Epithelial cell of proximal tubule (primary cell): ENCODE measurements around the gene LONP2. TPM values are rescaled to one million over a fixed set of nuclear protein-coding genes. Genes with fewer than 3 reads are reported as not detected.

ENCODE experiments used
- DNase-seq: peaks from one replicate; pipeline ENCODE4 v3.0.0-alpha.2; 2011; ENCODE audit warnings: low read depth
- H3K4me3 ChIP-seq: 2 replicates; pipeline ENCODE4 v1.5.1; 2011; ENCODE audit warnings: low read depth, mild to moderate bottlenecking, low read length
- CTCF ChIP-seq: conservative IDR thresholded peaks from 2 replicates; pipeline ENCODE4 v1.5.1; 2012; ENCODE audit warnings: low read depth, mild to moderate bottlenecking, low read length
- total RNA-seq: library from RNA; depleted of rRNA; stranded (reverse); fragments of >200 nt; gene quantifications from 2 replicates; pipeline ENCODE4 v1.2.3, GENCODE V29; 2015

Gene LONP2
- total RNA-seq, 1 donor from 2014 or later: 23.7 TPM

- DNase-seq: no peak
- no peak for TF ChIP-seq CTCF
Observed at GRCh38 chr16:48287239-48287638, 43.1 kb downstream of the LONP2 start.

GRCh38 chr16:48291303-48291702 is 47.2 kb downstream of the LONP2 start:
- DNase-seq: no peak
- H3K4me3 ChIP-seq: no peak overlapping the region

More at GRCh38 chr16:48287239-48287638, 43.1 kb downstream of the LONP2 start:
- no peak overlapping the region for H3K4me3 ChIP-seq

GRCh38 chr16:48291754-48292153 is 47.7 kb downstream of the LONP2 start:
- H3K4me3 ChIP-seq: no peak overlapping the region
- TF ChIP-seq CTCF: no peak
- no peak for DNase-seq

More at GRCh38 chr16:48291303-48291702, 47.2 kb downstream of the LONP2 start:
- TF ChIP-seq CTCF: no peak

GRCh38 chr16:48292452-48292851 is 48.4 kb downstream of the LONP2 start:
- H3K4me3 ChIP-seq: no peak overlapping the region
- no peak for TF ChIP-seq CTCF
- no peak for DNase-seq

GRCh38 chr16:48294724-48295123 is 50.6 kb downstream of the LONP2 start:
- no peak overlapping the region for H3K4me3 ChIP-seq
- no peak for DNase-seq
- TF ChIP-seq CTCF: no peak

GRCh38 chr16:48295488-48296281 is 51.6 kb downstream of the LONP2 start:
- no peak overlapping the region for H3K4me3 ChIP-seq
- no peak for TF ChIP-seq CTCF
- no peak for DNase-seq

GRCh38 chr16:48299471-48299870 is 55.4 kb downstream of the LONP2 start:
- TF ChIP-seq CTCF: no peak
- DNase-seq: no peak
- H3K4me3 ChIP-seq: no peak overlapping the region
